ENCODE measurements around the gene PMM2.

DNA sequence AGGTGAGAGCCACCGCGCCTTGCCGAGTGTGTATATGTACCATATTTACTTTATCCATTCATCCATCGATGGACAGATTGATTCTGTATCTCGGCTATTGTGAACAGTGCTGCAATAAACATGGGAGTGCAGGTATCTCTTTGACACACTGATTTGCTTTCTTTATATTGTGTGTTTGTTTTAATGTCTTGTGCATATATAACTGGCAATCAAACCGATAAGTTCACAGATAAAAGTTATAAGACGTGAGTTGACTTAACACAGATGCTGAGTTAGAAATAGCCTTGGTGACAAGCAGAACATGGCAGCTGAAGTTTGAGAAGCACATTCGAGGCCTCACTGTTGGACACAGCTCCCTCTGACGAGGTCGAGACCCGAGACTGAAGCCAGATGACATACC lies 23.4 kb upstream of the PMM2 start:
- TF ChIP-seq, protein P1, sequence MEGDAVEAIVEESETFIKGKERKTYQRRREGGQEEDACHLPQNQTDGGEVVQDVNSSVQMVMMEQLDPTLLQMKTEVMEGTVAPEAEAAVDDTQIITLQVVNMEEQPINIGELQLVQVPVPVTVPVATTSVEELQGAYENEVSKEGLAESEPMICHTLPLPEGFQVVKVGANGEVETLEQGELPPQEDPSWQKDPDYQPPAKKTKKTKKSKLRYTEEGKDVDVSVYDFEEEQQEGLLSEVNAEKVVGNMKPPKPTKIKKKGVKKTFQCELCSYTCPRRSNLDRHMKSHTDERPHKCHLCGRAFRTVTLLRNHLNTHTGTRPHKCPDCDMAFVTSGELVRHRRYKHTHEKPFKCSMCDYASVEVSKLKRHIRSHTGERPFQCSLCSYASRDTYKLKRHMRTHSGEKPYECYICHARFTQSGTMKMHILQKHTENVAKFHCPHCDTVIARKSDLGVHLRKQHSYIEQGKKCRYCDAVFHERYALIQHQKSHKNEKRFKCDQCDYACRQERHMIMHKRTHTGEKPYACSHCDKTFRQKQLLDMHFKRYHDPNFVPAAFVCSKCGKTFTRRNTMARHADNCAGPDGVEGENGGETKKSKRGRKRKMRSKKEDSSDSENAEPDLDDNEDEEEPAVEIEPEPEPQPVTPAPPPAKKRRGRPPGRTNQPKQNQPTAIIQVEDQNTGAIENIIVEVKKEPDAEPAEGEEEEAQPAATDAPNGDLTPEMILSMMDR (IDR thresholded peaks at IDR 0.05; ENCODE audit: insufficient read depth, low read length) = no peak
- TF ChIP-seq POLR2AphosphoS5 (IDR thresholded peaks at IDR 0.05; ENCODE audit: low read depth) = no peak
- TF ChIP-seq, protein P2, sequence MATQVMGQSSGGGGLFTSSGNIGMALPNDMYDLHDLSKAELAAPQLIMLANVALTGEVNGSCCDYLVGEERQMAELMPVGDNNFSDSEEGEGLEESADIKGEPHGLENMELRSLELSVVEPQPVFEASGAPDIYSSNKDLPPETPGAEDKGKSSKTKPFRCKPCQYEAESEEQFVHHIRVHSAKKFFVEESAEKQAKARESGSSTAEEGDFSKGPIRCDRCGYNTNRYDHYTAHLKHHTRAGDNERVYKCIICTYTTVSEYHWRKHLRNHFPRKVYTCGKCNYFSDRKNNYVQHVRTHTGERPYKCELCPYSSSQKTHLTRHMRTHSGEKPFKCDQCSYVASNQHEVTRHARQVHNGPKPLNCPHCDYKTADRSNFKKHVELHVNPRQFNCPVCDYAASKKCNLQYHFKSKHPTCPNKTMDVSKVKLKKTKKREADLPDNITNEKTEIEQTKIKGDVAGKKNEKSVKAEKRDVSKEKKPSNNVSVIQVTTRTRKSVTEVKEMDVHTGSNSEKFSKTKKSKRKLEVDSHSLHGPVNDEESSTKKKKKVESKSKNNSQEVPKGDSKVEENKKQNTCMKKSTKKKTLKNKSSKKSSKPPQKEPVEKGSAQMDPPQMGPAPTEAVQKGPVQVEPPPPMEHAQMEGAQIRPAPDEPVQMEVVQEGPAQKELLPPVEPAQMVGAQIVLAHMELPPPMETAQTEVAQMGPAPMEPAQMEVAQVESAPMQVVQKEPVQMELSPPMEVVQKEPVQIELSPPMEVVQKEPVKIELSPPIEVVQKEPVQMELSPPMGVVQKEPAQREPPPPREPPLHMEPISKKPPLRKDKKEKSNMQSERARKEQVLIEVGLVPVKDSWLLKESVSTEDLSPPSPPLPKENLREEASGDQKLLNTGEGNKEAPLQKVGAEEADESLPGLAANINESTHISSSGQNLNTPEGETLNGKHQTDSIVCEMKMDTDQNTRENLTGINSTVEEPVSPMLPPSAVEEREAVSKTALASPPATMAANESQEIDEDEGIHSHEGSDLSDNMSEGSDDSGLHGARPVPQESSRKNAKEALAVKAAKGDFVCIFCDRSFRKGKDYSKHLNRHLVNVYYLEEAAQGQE (IDR thresholded peaks at IDR 0.05; ENCODE audit: insufficient replicate concordance, low read depth) = no peak
- TF ChIP-seq GABPA (IDR thresholded peaks at IDR 0.05; ENCODE audit: low read depth) = no peak

All from HL-60 (cell line).